ENCODE data around the gene CHCT1.
A peak's percentile ranks its signal among the peaks of the same experiment; 100 is the strongest.
"Not testable (repeated sequence)": the region's sequence is repeated elsewhere in the genome, so short reads cannot be mapped to it uniquely, and the experiment has no call there.

CHCT1 gene

DNA sequence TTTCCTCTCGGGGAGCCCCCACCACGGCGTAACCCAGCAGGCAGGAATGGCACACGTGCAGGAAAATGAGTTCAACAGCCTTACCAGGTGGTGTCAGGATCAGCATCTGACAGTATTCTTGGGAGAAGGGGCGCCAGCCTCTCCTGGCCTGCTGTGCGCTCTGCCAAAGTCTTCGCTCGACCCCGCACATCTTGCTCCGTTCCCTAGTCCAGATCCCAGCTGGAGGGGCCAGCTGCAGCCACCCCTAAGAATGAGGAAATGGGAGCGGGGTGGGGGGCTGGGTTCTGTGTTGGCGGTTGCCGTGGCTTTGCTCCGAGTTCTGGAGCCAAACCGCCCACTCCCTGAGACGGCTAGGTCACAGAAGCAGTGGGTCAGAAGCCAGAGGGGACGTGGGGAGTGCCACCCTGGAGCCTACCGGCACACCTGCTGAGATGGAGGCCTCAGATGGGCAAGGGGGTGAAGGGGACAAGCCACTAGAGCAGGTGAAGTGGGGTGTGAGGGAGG is at the start of gene CHCT1:
TSS of gene CHCT1 (plus strand) at position 328 of the 504 bp plus-strand sequence. CDS start at position 432, 104 bp downstream.
- DNase-seq = peak; percentile 39

GRCh38 chr17:60372790-60373483 is 49.4 kb upstream of the CHCT1 start:
- no peak for DNase-seq

GRCh38 chr17:60378187-60378586 is 44.1 kb upstream of the CHCT1 start:
- DNase-seq = not testable (repeated sequence)

GRCh38 chr17:60379461-60379860 is 42.8 kb upstream of the CHCT1 start:
- not testable (repeated sequence) for DNase-seq

GRCh38 chr17:60381958-60382357 is 40.3 kb upstream of the CHCT1 start:
- DNase-seq = no peak

GRCh38 chr17:60383379-60383778 is 38.9 kb upstream of the CHCT1 start:
- no peak for DNase-seq

- not testable (repeated sequence) for DNase-seq
Observed at GRCh38 chr17:60384921-60385320, 37.4 kb upstream of the CHCT1 start.

DNA sequence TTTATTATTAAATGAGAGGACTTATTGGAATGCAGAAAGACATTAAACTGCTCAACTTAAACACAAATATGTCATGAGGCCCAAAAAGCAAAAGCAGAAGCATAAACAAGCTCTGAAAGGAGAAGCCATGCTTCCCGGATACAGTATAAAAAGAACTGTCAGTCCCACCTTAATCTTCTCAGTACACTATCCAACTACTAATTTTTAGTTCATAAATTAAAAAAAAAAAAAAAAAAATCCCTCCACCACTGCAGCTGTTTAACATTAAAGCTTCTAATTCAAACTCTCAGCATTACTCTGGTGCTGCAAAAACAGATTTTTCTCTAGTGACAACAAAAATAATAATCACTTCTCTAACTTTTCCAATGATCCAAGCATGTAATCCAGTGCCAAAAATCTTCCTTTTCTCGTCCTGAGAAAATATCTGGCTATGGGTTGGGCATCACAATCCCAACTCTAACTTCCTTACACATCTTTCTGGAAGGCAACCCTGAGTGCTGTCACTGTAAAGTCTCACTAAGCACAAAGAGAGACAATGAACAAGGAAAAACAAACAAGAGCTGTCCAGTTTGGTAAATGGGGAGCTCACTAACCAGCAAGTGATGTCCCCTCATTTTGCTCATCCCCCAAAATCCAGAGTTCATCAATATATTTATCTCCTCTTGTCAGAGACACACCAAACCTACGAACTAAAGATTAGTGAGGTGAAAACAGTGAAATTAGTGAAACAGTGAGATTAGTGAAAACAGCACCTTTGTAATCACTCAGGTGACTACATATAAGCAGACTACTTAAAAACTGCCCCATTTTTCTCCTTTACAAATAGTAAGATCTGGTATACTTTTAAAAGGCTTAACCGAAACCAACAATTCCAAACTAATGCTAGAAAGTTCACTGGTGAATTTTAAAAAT is 35.9 kb upstream of the CHCT1 start:
- no peak for DNase-seq

- DNase-seq = no peak
Observed at GRCh38 chr17:60387666-60388065, 34.6 kb upstream of the CHCT1 start.

DNA sequence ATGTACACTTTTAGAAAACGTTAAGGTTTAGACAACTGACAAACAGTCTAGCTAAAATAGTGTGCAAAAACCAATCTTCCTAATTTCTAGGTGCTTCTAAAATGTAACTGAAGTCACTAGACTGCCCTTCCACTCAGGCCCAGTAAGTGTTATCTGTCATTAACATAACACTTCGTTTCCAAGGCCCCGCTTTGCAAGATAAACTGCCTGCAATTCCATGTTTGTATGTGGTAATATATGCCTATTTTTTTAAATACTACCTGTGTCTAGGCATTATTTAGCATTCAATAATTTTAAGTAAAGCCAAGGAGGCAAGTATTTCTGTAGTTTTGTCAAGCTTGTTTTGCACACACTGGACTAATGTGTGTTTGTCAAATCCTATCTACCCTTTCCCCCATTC is 33.5 kb upstream of the CHCT1 start:
- no peak for DNase-seq

DNA sequence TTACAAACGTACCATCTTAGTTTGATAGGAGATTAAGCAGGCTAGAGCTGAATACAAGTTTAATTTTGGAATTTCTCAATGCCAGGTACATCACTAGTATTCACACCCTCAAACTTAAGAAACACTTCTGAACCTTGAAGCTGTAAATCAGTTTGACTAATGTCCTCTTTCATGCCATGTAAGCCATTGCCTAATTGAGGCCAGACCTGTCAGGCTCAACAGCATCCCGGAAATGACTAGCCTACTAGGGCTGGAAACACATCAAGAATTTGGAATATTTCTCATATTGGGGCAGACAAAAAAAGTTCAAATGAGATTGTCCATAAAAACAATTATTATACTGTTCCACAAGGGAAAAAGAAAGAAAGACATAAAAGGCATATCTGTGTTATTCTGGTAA is 32.1 kb upstream of the CHCT1 start:
- DNase-seq = no peak

GRCh38 chr17:60390925-60391470 is 31.3 kb upstream of the CHCT1 start:
- peak; percentile 40 for DNase-seq

DNA sequence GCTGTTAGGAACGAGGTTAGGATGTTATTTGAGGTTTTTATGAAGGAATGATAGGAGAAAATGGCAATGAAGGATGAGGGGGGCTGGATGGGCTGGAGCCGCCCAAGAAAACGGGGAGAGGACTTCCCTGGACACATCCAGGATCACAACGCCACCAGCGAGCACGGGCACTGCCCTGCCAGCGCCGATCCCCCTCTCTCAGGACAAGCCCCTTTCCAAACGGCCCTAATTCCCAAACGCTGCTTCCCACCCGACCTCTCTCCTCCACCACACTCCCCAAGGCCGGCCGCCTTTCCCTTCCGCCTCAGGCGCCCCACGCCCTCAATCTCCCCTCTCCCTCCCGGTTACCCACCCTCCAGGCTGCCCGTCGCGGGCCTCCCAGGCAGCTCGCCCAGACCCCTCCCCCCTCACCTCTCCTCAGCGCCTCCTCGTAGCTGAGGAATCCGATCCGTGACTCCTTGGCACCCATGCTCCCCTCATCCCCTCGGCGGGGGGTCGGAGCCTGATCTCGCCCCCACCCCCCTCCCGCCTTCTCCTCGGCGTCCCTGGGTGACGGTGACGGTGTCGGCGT is 30.7 kb upstream of the CHCT1 start:
- DNase-seq = no peak

GRCh38 chr17:60392042-60392844 is 30.0 kb upstream of the CHCT1 start, which contains the start of gene USP32:
Gene USP32 (minus strand): TSS chr17:60392133. CDS start chr17:60391939, 194 bp downstream.
- DNase-seq = peak; percentile 99

GRCh38 chr17:60392845-60393702 is 29.2 kb upstream of the CHCT1 start:
- DNase-seq = peak; percentile 41

DNA sequence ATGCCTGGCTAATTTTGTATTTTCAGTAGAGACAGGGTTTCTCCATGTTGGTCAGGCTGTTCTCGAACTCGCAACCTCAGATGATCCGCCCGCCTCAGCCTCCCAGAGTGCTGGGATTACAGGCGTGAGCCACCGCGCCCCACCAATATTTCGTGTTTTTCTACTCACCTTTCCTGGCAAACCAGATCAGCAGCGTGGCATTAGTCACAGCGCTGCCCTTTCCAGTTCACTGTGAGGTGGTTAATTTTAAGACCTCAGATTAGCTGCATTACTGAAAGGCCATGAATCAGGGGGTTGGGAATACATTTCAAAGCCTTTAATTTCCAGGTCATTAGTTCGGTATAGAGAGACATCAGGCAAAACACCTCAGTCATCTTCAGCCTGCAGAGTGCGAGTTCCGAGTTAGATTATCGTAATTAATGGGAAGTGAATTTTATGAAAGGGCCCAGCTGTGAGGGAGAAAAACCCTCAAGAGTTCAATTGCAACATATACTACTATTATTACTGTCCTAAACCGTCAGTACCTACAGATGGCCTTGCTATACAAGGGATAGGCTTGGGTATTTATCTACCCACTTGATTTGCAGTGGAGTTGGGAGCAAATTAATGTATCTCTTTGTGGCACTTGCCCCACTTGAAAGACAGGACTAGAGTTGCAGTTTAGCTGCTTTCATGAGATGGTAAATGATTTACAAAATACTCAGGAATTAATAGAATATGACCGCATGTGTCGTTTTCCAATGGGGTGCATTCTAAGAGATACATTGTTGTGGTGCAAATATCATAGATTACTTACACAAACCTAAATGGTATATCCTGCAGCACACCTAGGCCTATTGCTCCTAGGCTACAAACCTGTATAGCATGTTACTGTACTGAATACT is 28.2 kb upstream of the CHCT1 start:
- DNase-seq = no peak

GRCh38 chr17:60395508-60396065 is 26.7 kb upstream of the CHCT1 start:
- DNase-seq = no peak

DNA sequence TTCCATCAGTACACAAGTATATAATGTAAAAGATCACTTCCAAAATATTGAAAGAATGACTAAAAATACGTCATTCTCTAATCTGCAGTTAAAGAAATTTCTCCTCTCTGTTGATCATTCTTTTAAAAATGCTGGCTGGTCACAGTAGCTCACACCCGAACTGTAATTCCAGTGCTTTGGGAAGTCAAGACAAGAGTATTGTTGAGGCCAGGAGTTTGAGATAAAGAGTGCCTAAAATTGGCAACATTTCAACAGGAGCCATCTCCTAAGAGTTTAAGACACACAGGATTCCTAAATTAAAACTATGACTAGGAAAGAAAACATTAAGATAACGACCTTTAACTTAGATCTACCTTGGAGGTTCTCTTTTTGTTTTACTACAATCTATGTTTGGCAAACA is 25.9 kb upstream of the CHCT1 start:
- no peak for DNase-seq

DNA sequence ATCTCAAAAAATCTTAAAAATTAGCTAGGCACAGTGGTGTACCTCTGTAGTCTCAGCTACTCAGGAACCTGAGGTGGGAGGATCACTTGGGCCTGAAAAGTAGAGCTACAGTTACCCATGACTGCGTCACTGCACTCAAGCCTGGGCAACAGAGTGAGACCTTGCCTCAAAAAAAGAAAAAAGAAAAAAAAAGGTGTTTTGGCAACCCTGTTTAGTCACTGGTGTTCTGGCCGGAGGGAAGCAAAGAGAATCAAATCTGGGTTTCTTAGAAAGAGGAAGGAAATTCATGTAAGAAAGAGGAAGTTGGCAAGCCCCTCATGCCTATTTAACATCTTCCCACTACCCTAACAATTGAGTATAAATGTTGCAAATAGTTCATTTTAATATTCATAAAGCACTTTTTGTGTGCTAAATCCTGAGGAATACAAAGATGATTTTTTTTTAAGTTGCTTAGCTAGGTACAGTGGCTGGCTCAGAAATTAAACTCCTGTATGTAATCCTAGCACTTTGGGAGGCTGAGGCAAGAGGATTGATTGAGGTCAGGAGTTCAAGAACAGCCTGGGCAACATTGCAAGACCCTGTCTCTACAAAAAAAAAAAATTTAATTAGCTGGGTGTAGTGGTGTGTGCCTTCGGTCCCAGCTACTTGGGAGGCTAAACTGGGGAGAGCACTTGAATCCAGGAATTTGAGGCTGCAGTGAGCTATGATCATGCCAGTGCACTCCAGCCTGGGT is 23.9 kb upstream of the CHCT1 start:
- DNase-seq = no peak
